Activated T-cell treated with anti-CD3 and anti-CD28 coated beads, Interleukin-2, amount 50 U/mL, for 24 hours (primary cell): ENCODE measurements around the gene CST4.
"Not testable (repeated sequence)": the region's sequence is repeated elsewhere in the genome, so short reads cannot be mapped to it uniquely, and the experiment has no call there.

Source experiments
- DNase-seq: peaks from one replicate; pipeline ENCODE4 v3.0.0-alpha.2; 2020
- H3K27ac Mint-ChIP-seq: 2 replicates; pipeline ENCODE4 v1.8.0; 2020; ENCODE audit warnings: mild to moderate bottlenecking, mixed read lengths
- H3K27me3 Mint-ChIP-seq: 2 replicates; pipeline ENCODE4 v1.8.0; 2020; ENCODE audit warnings: mixed read lengths
- H3K36me3 Mint-ChIP-seq: 2 replicates; pipeline ENCODE4 v1.8.0; 2020; ENCODE audit warnings: low read depth, mixed read lengths
- H3K4me1 Mint-ChIP-seq: 2 replicates; pipeline ENCODE4 v1.8.0; 2020; ENCODE audit warnings: low read depth, mixed read lengths
- H3K4me3 Mint-ChIP-seq: 2 replicates; pipeline ENCODE4 v1.8.0; 2020; ENCODE audit warnings: mild to moderate bottlenecking, moderate library complexity, mixed read lengths
- H3K9me3 Mint-ChIP-seq: 2 replicates; pipeline ENCODE4 v1.8.0; 2020; ENCODE audit warnings: mixed read lengths

Gene CST4

GRCh38 chr20:23697947-23698346, 9.1 kb upstream of the CST4 start:
- no peak overlapping the region for H3K4me3 Mint-ChIP-seq
- no peaks in the 10 kb centered on the region for H3K9me3 Mint-ChIP-seq
- no peak overlapping the region for H3K27ac Mint-ChIP-seq
- no peaks in the 10 kb centered on the region for H3K36me3 Mint-ChIP-seq
- peaks cover 3% of the 10 kb centered on the region for H3K27me3 Mint-ChIP-seq
- H3K4me1 Mint-ChIP-seq, result no peaks in the 10 kb centered on the region
- no peak for DNase-seq

GRCh38 chr20:23695068-23695395, 6.2 kb upstream of the CST4 start:
- not testable (repeated sequence) for DNase-seq, H3K4me3 Mint-ChIP-seq, H3K9me3 Mint-ChIP-seq, H3K27ac Mint-ChIP-seq, H3K27me3 Mint-ChIP-seq, H3K4me1 Mint-ChIP-seq, H3K36me3 Mint-ChIP-seq

- H3K36me3 Mint-ChIP-seq, H3K4me3 Mint-ChIP-seq: not testable (repeated sequence)
Measured at GRCh38 chr20:23694178-23695067, 5.6 kb upstream of the CST4 start.

GRCh38 chr20:23692725-23693619, 4.1 kb upstream of the CST4 start:
- H3K27me3 Mint-ChIP-seq, H3K4me1 Mint-ChIP-seq, H3K4me3 Mint-ChIP-seq, H3K27ac Mint-ChIP-seq, H3K9me3 Mint-ChIP-seq, H3K36me3 Mint-ChIP-seq, DNase-seq: not testable (repeated sequence)

More at GRCh38 chr20:23694178-23695067, 5.6 kb upstream of the CST4 start:
- not testable (repeated sequence) for DNase-seq, H3K9me3 Mint-ChIP-seq, H3K27me3 Mint-ChIP-seq, H3K27ac Mint-ChIP-seq, H3K4me1 Mint-ChIP-seq

- H3K9me3 Mint-ChIP-seq, result no peaks in the 10 kb centered on the region
- H3K27ac Mint-ChIP-seq, result no peak overlapping the region
- H3K27me3 Mint-ChIP-seq, result no peaks in the 10 kb centered on the region
- no peak for DNase-seq
- no peak overlapping the region for H3K4me3 Mint-ChIP-seq
- no peaks in the 10 kb centered on the region for H3K36me3 Mint-ChIP-seq
- H3K4me1 Mint-ChIP-seq, result no peaks in the 10 kb centered on the region
Measured at GRCh38 chr20:23691675-23692074, 2.8 kb upstream of the CST4 start.

- Mint-ChIP-seq H3K36me3 (no peaks in the 10 kb centered on the region), H3K4me3 (no peak overlapping the region), H3K4me1 (no peaks in the 10 kb centered on the region), H3K27ac (no peak overlapping the region), H3K9me3 (no peaks in the 10 kb centered on the region), H3K27me3 (peaks cover 3% of the 10 kb centered on the region)
- DNase-seq, result no peak
Measured at GRCh38 chr20:23690581-23690980, 1.7 kb upstream of the CST4 start.

GRCh38 chr20:23689399-23689690, 507 bp upstream of the CST4 start:
- no peaks in the 10 kb centered on the region for H3K9me3 Mint-ChIP-seq
- no peak overlapping the region for H3K4me3 Mint-ChIP-seq
- no peak overlapping the region for H3K27ac Mint-ChIP-seq

GRCh38 chr20:23687986-23688385, 852 bp downstream of the CST4 start:
- H3K27ac Mint-ChIP-seq, result no peak overlapping the region
- H3K27me3 Mint-ChIP-seq, result peaks cover 9% of the 10 kb centered on the region
- H3K4me1 Mint-ChIP-seq, result no peaks in the 10 kb centered on the region
- DNase-seq, result no peak
- no peaks in the 10 kb centered on the region for H3K36me3 Mint-ChIP-seq
- H3K4me3 Mint-ChIP-seq, result no peak overlapping the region
- no peaks in the 10 kb centered on the region for H3K9me3 Mint-ChIP-seq

More at GRCh38 chr20:23689399-23689690, 507 bp upstream of the CST4 start:
- H3K27me3 Mint-ChIP-seq, result peaks cover 8% of the 10 kb centered on the region
- DNase-seq, result no peak
- H3K4me1 Mint-ChIP-seq, result no peaks in the 10 kb centered on the region
- H3K36me3 Mint-ChIP-seq, result no peaks in the 10 kb centered on the region

- H3K36me3 Mint-ChIP-seq, result no peaks in the 10 kb centered on the region
- no peak overlapping the region for H3K27ac Mint-ChIP-seq
- peaks cover 13% of the 10 kb centered on the region for H3K27me3 Mint-ChIP-seq
- DNase-seq, result no peak
- no peaks in the 10 kb centered on the region for H3K9me3 Mint-ChIP-seq
- no peaks in the 10 kb centered on the region for H3K4me1 Mint-ChIP-seq
- no peak overlapping the region for H3K4me3 Mint-ChIP-seq
Measured at GRCh38 chr20:23686046-23686750, 2.6 kb downstream of the CST4 start.

- H3K4me3 Mint-ChIP-seq, H3K27ac Mint-ChIP-seq: not testable (repeated sequence)
Measured at GRCh38 chr20:23685529-23685896, 3.3 kb downstream of the CST4 start.

GRCh38 chr20:23684261-23684660, 4.6 kb downstream of the CST4 start:
- no peak for DNase-seq
- H3K9me3 Mint-ChIP-seq, result no peaks in the 10 kb centered on the region
- peaks cover 24% of the 10 kb centered on the region for H3K27me3 Mint-ChIP-seq
- no peak overlapping the region for H3K27ac Mint-ChIP-seq
- no peaks in the 10 kb centered on the region for H3K4me1 Mint-ChIP-seq
- no peak overlapping the region for H3K4me3 Mint-ChIP-seq
- H3K36me3 Mint-ChIP-seq, result no peaks in the 10 kb centered on the region

More at GRCh38 chr20:23685529-23685896, 3.3 kb downstream of the CST4 start:
- not testable (repeated sequence) for H3K9me3 Mint-ChIP-seq, DNase-seq, H3K36me3 Mint-ChIP-seq, H3K4me1 Mint-ChIP-seq
- H3K27me3 Mint-ChIP-seq, result peaks cover 15% of the 10 kb centered on the region

GRCh38 chr20:23683807-23684206, 5.0 kb downstream of the CST4 start:
- no peak for DNase-seq
- Mint-ChIP-seq H3K27me3 (peaks cover 29% of the 10 kb centered on the region), H3K36me3 (no peaks in the 10 kb centered on the region), H3K27ac (no peak overlapping the region), H3K4me1 (no peaks in the 10 kb centered on the region), H3K4me3 (no peak overlapping the region), H3K9me3 (no peaks in the 10 kb centered on the region)

- no peaks in the 10 kb centered on the region for H3K4me1 Mint-ChIP-seq
- no peak overlapping the region for H3K27ac Mint-ChIP-seq
- peaks cover 30% of the 10 kb centered on the region for H3K27me3 Mint-ChIP-seq
- no peak for DNase-seq
- no peak overlapping the region for H3K4me3 Mint-ChIP-seq
- H3K36me3 Mint-ChIP-seq, result no peaks in the 10 kb centered on the region
- H3K9me3 Mint-ChIP-seq, result no peaks in the 10 kb centered on the region
Measured at GRCh38 chr20:23683281-23683680, 5.6 kb downstream of the CST4 start.

GRCh38 chr20:23680146-23680545, 8.7 kb downstream of the CST4 start:
- Mint-ChIP-seq H3K4me3 (no peak overlapping the region), H3K27ac (no peak overlapping the region), H3K36me3 (no peaks in the 10 kb centered on the region), H3K27me3 (peaks cover 24% of the 10 kb centered on the region), H3K9me3 (no peaks in the 10 kb centered on the region), H3K4me1 (no peaks in the 10 kb centered on the region)
- no peak for DNase-seq
